GM12873 (cell line): ENCODE results near the gene IL17B.

Experiments used
- CTCF ChIP-seq: IDR thresholded peaks from 2 replicates; pipeline ENCODE4 v1.5.1; 2012; ENCODE audit warnings: low read depth, mild to moderate bottlenecking, moderate library complexity, low read length, control low read depth; ENCODE audit not compliant: insufficient read depth; ENCODE audit errors: missing control alignments

IL17B gene

DNA sequence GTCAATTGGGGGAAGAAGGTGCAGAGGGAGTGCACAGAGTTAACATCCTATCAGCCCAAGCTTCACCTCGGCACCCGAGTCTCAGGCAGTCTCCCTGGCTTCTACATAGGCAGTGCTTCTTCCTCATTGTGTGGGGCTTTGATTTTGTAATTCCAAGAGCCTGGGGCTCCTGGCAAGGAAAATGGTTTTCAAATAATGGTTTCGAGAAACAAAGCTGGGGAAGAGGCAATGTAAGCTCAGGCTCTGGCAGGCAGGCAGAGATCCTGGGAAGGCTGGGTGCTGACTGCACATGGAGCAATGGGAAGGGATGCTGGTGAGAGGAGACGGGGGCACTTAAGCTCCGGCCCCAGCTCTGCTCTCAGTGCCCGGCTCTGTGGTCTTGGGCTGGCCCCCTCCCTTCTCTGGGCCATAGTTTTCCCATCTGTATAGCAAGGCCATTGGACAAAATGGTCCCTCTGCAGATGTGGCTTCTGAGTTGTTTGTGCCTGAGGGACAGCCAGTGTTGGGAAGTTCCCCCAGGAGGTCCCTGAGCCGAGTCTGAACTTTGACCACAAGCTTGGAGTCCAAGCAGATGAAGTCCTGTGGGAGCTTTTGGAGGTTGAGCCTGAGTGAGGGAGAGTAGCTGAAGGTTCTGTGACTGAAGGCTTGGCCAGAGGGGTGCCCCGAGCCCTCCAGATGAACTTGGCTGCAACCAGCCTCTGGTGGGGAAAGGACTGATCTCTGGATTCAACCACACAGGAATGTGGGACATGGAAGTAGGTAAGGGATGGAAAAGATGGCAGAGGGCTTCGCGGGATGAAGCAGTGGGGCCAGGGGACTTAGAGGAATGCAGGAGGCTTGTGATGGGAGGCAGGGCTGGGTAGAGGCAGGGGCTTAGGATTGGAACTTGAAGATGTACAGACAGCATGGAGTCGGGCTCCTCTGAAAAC lies 28.5 kb upstream of the IL17B start:
- TF ChIP-seq CTCF: no peak

GRCh38 chr5:149406979-149407306 lies 27.9 kb upstream of the IL17B start:
- no peak for TF ChIP-seq CTCF

DNA sequence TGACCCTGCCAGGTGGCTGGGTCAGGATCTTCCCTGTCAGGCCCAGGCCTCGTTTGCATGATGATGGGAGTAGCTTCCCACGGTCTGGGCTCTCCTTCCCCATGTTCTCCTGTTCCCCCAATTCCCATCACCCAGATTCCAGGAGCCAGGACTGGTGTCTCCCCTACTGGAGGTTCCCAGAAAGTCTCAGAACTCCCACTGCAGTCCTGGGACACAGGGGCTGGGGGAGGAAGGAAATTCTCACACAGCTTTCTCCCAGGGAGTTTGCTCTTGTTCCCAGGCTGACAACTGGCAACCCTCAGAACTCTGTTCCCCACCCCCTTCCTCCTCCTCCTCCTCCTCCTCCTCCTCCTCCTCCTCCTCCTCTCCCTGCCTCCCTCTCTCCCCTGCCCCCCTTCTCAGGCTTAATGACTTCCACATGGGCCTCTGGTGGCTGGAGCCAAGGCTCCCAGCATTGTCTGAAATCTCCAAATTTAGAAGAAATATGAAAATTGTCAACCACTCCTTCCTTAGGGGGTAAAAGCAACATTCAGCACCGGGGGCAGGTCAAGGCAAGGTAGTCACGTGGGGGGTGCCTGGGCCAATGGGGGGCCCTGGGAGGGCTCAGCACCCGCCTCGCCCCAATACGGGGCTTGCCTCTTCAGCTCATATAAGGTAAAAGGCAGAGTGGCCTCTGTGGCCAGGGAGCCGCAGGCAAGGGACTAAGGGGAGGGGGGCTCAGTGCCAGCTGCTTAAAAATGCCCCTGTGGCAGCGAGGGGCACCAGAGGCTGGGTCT lies 27.3 kb upstream of the IL17B start:
- no peak for TF ChIP-seq CTCF

- no peak for TF ChIP-seq CTCF
Measured at GRCh38 chr5:149405550-149406202, 26.6 kb upstream of the IL17B start.

DNA sequence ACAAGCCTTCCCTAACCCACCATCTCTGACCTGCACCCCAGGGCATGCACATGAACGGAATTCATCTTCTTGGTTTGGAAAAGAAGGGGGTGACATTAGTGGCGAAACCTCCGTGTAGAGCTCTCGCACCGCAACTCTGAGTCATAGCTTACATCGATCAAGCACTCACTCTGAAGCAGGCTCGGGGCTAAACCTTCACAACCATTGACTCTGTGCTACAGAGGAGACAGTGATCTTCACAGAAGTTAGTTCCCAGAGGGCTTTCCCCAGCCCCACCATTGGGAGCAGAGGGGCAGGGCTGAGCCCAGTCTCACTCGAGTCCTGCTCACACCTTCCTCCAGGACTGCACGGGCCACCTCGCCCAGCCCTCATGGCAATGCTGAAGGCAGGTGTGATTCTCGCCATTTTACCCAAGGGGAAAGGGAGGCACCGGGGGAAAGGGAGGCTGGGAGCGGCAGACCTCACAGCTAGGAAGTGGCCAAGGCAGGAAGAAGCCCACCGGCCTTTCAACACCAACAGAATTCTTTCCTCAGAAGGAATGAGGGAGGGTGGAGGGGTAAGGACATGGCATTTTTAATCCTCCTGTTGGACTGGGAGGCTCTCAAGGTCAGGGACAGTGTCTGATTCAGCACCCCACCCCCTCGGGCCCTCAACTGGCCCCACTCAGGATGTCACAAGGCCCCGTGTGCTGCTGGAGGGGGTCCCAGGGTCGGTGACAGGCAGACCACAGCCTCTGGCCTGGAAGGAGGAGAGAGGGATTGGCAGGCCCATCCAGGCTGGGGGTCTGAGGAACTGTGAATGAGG lies 25.9 kb upstream of the IL17B start:
- no peak for TF ChIP-seq CTCF

- TF ChIP-seq CTCF: no peak
Measured at GRCh38 chr5:149403923-149404745, 25.0 kb upstream of the IL17B start.
